ENCODE measurements around the gene BCAS1.

Gene BCAS1

GRCh38 chr20:53930651-53931504 is 139.5 kb downstream of the BCAS1 start:
- DNase-seq (ENCODE audit: low read depth in 2 of 2, low spot score in 1 of 2): no peak

- DNase-seq (ENCODE audit: low read depth in 2 of 2, low spot score in 1 of 2): no peak
Observed at GRCh38 chr20:53929974-53930650, 140.3 kb downstream of the BCAS1 start.

- DNase-seq (ENCODE audit: low read depth in 2 of 2, low spot score in 1 of 2): no peak
Observed at GRCh38 chr20:53929399-53929798, 141.0 kb downstream of the BCAS1 start.

GRCh38 chr20:53927990-53928389 is 142.4 kb downstream of the BCAS1 start:
- DNase-seq (ENCODE audit: low read depth in 2 of 2, low spot score in 1 of 2): no peak

GRCh38 chr20:53926428-53927028 is 143.9 kb downstream of the BCAS1 start:
- DNase-seq (ENCODE audit: low read depth in 2 of 2, low spot score in 1 of 2): no peak

- no peak for DNase-seq (ENCODE audit: low read depth in 2 of 2, low spot score in 1 of 2)
Observed at GRCh38 chr20:53925651-53926401, 144.6 kb downstream of the BCAS1 start.

GRCh38 chr20:53923566-53924369 is 146.6 kb downstream of the BCAS1 start:
- no peak for DNase-seq (ENCODE audit: low read depth in 2 of 2, low spot score in 1 of 2)

- DNase-seq (ENCODE audit: low read depth in 2 of 2, low spot score in 1 of 2): no peak
Observed at GRCh38 chr20:53922901-53923314, 147.5 kb downstream of the BCAS1 start.

GRCh38 chr20:53921443-53921973 is 148.9 kb downstream of the BCAS1 start:
- no peak for DNase-seq (ENCODE audit: low read depth in 2 of 2, low spot score in 1 of 2)

GRCh38 chr20:53920647-53921245 is 149.6 kb downstream of the BCAS1 start:
- DNase-seq (ENCODE audit: low read depth in 2 of 2, low spot score in 1 of 2): no peak

GRCh38 chr20:53919886-53920285 is 150.5 kb downstream of the BCAS1 start:
- no peak for DNase-seq (ENCODE audit: low read depth in 2 of 2, low spot score in 1 of 2)

- no peak for DNase-seq (ENCODE audit: low read depth in 2 of 2, low spot score in 1 of 2)
Observed at GRCh38 chr20:53918949-53919361, 151.4 kb downstream of the BCAS1 start.

GRCh38 chr20:53918020-53918311 is 152.4 kb downstream of the BCAS1 start:
- no peak for DNase-seq (ENCODE audit: low read depth in 2 of 2, low spot score in 1 of 2)

GRCh38 chr20:53917145-53918019 is 153.0 kb downstream of the BCAS1 start:
- DNase-seq (ENCODE audit: low read depth in 2 of 2, low spot score in 1 of 2): no peak

- DNase-seq (ENCODE audit: low read depth in 2 of 2, low spot score in 1 of 2): no peak
Observed at GRCh38 chr20:53916173-53916512, 154.3 kb downstream of the BCAS1 start.

- peak; percentile 95 to 100 for DNase-seq (ENCODE audit: low read depth in 2 of 2, low spot score in 1 of 2)
Observed at GRCh38 chr20:53915446-53916172, 154.8 kb downstream of the BCAS1 start.

GRCh38 chr20:53914781-53915445 is 155.5 kb downstream of the BCAS1 start:
- no peak for DNase-seq (ENCODE audit: low read depth in 2 of 2, low spot score in 1 of 2)

Measured in stimulated activated CD8-positive, alpha-beta memory T cell treated with anti-CD3 and anti-CD28 coated beads, Interleukin-4, amount 100 ng/mL, for 4 hours (primary cell).